Gastrocnemius medialis (tissue), 4 donors: ENCODE results near the gene SH2D7.

Experiments
- CTCF ChIP-seq, 5 experiments: fragments of 450-650 bp in 3 of 5; fragments of 200-600 bp in 2 of 5; sonication (generic) in 2 of 5; IDR thresholded peaks in 4 of 5; conservative IDR thresholded peaks in 1 of 5; 1 replicate in 4 of 5; 2 replicates in 1 of 5; pipeline ENCODE4 v1.5.1; 2016 to 2019; ENCODE audit warnings: antibody characterized with exemption in 5 of 5, mild to moderate bottlenecking in 3 of 5, moderate library complexity in 3 of 5
- POLR2A ChIP-seq, 2 donors: fragments of 450-650 bp; IDR thresholded peaks; one replicate each; pipeline ENCODE4 v1.6.1; 2017; ENCODE audit warnings: antibody characterized with exemption in 2 of 2, mild to moderate bottlenecking in 2 of 2, moderate library complexity in 2 of 2

DNA sequence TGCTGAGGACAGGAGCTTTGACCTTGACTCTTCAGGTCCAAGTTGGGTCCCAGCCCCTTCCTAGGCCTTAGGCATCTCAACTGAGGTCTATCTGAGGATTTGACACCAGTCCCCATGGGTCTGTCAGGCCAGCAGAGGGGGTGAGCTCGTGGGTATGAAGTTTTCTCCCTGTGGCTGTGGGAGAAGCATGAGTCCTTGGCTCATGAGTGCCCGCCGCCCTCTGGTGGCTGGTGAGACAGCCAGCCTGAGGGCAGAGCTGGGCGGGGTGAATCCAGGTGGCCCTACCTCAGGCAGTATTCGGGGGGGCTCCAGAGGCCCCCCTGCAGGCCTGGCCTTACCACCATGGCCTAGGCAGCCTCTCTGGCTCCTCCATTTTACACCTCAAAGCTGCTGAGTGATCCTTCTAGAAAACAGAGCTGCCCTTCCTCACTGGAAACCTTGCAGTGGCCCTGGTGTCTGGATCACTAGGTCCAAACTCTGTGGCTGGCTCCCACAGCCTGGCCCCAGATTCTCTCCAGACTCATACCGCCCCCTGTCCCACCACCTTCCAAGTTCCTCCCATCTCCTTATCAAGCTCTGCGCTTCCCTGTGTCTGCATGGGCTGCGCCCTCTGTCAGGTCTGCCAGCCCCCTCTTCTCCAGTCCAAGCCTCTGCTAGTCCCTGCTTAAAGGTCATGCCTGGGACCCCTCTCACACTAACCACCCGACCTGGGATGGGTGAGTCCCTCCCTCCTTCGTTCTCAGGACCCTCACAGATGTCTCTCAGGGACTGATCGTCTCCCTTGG is 16.1 kb downstream of the SH2D7 start:
- TF ChIP-seq CTCF (IDR thresholded peaks at IDR 0.05 in 4 of 5, conservative IDR thresholded peaks at IDR 0.05 in 1 of 5): peak; percentile 95 to 97 (median 95)
- TF ChIP-seq POLR2A (IDR thresholded peaks at IDR 0.05): no peak
